HG02938 (cell line): ENCODE results near the gene TIMP3.
"Not testable (repeated sequence)": the region's sequence is repeated elsewhere in the genome, so short reads cannot be mapped to it uniquely, and the experiment has no call there.

Experiments used
- ATAC-seq: cut with Tn5 transposase; IDR thresholded peaks from one replicate; pipeline ENCODE4 v1.9.1; 2021; ENCODE audit warnings: mild to moderate bottlenecking, moderate library complexity; ENCODE audit not compliant: unreplicated experiment

The TIMP3 gene

DNA sequence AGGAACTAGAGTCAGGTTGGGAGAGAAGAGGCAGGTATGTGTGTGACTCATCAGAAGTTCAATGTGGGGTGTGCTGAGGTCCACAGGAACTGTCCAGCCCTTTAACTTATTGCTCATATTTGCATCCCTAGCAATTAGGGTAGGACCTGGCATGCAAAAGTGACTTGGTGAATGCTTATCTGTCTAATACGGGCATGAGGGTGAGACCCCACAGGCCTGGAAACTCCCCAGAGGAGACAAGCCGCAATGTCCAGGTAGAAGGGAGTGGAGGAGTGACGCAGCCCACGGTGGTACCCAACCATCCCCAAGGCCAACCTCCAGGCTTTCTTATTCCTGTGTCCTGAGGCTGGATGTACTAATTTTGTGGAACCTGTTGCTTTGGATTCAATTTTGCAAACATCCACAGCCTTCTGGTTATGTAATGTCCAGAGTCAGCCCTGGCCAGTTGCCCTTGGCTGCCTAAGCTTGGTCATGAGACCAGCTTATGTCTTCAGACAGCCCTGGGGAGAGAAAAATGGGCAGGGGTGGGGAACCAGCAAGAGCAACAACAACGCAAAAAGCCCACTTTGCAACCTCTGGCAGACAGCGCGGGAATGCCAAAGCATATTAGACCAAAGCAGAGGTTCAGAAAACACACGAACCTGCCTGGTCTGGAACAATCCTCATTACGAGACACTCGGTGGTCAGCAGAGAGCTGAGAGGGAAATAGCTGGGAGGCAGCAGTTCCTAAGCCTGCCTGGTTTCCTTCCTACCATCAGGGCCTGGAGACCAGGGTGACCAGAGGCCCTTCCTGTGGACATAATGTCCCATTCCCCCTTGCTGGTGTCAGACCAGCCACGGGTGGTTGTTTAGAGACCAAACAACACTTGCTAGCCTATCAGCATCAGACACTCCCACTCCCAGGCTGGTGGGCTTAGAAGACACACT is 49.3 kb downstream of the TIMP3 start:
- no peak for ATAC-seq

DNA sequence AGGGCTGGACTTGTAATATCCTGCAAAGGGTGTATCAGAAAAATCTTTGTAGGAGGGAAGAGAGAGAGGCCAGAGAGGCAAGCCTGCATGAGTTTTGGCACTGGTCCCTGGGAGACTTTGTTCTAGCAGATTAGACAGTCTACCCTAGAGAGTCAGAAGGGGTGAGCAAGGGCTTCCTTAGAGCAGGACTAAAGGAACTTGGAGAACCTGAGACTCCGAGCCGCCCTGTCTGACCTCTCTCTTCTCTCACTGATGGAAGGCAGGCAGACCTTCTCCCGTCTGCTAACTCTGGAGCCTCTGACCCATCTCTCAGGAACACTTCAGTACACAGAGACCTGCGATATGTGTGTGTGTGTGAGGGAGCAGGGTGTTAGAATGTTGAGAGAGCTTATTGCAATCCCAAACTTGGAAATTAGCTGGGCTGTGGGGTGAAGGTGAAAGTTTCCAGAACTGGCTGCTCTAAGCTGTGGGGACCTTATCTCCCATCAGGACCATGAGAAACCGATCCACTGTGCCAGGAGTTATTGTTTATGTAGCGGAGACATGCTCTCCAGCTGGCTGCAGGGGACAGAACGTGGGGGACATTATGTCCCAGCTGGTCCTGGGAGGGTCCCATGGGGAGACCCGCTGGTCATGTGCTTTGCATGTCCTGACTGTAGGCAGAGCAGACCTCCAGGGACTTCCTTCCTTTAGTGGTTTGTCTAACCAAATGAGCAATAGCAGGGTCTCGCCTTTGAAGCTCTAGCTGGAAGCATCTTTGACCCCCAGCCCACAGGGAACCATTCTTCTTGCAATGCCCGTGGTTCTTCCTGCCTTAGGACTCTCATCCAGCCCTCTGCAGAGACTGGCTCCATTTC is 51.1 kb downstream of the TIMP3 start:
- no peak for ATAC-seq

DNA sequence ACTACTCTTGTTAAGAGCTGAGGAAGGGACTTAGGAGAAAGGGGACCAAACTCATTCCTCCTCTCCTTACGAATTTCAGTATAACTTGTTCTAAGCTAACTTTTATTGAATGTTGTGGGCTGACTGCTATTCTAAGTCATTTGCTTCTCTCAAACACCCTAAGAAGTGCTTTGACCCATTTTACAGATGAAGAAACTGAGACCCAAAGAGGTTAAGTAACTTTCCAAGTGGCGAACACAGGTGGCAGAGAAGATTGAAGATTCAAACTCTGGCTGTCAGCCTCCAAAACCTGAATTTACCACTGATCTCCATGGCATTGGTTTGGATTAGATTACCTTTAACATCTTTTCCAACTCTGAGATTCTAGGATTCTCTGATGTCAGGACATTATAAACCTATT is 52.2 kb downstream of the TIMP3 start:
- no peak for ATAC-seq

DNA sequence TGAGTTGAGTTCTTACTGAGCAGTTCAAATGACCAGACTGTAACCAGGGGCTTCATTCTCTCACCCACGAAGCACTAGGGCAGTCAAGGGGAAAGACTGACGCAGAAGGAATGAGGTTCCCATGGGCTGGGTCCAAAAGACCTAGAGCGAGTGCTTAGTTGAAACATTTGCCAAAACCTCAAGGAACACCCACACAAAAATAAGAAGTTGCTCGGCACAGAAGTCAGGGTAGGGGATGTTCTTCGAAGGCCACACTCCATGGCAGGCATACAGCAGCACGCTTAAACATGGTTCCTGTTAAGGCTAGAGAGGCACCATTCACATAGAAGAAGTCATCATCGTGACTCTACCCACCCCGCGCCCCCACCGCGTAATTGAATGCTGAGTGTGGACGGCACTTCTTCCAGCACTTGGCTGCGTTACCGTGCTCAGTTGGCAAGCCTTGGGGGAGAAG is 52.9 kb downstream of the TIMP3 start:
- no peak for ATAC-seq

DNA sequence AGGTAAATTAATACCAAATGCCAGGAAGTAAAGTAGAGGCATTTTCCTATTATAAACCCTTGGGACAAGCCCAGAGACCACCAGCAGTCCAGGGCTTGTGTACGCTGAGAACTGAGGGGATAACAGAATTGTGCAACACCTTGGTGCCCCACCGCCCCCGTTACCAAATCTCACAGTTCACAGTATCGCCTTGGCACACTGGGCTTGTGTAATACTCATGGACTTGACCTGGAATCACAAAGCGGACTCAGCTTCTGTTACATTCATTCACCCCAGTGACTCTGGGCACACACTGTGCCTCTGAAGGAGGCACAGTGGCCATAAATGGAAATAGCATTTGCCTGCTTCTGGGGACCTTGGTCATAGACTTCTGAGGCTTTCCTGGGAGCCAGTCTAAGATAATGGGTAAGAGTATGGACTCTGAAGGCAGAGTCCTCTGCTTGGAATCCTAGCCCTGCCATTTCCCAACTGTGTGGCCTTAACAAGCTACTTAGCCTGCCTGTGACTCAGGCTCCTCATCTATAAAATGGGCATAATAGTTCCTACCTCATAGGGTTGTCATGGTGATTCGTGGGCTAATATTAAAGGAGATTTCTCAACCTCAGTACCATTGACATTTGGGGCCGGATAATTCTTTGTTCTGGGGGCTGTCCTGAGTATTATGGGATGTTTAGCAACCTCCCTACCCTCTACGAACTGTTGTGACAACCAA is 53.7 kb downstream of the TIMP3 start:
- ATAC-seq: no peak

DNA sequence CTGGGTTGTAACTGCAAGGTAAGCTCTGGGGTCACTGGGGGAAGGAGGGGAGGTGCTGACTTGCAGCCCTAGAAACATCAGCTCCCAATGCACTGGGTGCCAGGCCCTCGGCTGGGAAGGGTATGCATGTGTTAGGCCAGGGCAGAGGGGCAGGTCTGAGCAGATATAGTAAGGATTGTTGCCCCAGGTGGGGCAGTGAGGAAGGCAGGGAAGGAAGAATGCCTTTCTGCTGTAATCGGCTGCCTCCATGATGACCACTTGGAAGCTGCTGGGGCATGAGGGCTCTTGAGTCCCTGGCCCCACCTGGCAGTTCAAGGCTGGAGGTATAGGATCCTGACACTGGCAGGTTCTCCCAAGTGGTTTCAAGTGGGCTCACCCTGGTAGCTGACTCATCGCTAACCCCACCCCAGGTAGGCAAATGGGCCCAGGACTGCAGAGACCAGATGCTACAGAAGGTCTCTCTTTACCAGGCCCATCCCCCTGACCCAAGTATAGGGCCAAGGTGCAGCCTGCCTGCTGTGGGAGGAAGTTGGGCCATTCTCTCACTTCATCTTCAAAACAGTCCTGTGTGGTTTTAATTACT is 56.7 kb downstream of the TIMP3 start:
- ATAC-seq: no peak

DNA sequence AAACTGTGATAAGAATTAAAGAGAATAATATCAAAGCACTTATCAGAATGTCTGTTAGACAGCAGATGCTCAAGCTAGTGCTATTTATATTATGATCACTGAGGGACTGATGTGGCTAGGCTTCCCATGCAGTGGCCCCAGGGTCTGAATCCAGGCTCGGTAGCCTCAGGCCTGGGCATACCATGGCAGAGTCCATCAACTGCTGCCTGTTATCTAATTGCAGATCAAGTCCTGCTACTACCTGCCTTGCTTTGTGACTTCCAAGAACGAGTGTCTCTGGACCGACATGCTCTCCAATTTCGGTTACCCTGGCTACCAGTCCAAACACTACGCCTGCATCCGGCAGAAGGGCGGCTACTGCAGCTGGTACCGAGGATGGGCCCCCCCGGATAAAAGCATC is 57.5 kb downstream of the TIMP3 start:
- ATAC-seq: no peak

DNA sequence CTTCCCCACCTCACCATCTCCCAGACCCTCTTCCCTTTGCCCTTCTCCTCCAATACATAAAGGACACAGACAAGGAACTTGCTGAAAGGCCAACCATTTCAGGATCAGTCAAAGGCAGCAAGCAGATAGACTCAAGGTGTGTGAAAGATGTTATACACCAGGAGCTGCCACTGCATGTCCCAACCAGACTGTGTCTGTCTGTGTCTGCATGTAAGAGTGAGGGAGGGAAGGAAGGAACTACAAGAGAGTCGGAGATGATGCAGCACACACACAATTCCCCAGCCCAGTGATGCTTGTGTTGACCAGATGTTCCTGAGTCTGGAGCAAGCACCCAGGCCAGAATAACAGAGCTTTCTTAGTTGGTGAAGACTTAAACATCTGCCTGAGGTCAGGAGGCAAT is 58.2 kb downstream of the TIMP3 start:
- no peak for ATAC-seq

DNA sequence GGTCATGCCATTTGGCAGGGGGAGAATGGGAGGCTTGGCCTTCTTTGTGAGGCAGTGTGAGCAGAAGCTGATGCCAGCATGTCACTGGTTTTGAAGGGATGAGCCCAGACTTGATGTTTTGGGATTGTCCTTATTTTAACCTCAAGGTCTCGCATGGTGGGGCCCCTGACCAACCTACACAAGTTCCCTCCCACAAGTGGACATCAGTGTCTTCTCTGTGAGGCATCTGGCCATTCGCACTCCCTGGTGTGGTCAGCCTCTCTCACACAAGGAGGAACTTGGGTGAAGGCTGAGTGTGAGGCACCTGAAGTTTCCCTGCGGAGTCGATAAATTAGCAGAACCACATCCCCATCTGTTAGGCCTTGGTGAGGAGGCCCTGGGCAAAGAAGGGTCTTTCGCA is 59.8 kb downstream of the TIMP3 start:
- ATAC-seq: no peak

DNA sequence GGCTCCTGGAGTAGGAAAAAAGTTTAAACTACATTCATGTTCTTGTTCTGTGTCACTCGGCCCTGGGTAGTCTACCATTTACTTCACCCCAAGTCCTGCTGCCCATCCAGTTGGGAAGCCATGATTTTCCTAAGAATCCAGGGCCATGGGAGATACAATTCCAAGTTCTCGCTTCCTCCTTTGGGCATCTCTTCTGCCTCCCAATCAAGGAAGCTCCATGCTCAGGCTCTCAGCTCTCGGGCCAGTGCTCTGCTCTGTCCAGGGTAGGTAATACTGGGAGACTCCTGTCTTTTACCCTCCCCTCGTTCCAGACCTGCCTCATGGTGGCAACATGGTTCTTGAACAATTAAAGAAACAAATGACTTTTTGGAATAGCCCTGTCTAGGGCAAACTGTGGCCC is 60.6 kb downstream of the TIMP3 start:
- ATAC-seq: no peak

DNA sequence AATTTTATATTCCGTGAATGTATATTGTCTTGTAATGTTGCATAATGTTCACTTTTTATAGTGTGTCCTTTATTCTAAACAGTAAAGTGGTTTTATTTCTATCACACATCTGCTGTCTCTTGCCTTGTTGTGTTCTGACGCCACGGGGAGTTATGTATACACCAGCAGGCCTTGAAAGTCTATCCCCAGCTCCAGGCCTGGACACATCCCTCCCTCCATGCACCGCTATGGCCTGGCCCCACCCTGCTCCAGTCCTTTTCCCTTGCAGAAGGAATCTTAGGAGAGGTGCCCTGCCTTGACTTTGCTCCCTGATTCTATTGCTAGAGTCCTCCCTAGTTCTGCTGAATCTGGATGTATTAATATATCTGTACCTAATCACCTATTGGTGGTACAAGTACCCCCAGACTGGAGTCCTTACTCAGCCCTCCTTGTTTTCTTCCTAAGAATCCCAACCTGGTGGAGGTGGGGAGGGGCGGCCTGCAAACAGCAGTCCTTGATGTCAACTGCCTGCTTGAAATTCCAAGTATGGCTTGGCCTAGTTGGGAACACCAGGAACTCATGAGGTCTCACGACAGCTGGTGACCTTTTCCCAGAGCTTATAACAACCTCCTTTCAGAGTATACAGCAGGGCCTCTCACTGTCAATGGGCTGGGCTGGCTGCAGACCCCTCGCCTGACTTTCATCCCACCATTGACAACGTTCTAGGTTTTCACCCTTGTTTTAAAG is 61.6 kb downstream of the TIMP3 start:
- ATAC-seq: no peak

DNA sequence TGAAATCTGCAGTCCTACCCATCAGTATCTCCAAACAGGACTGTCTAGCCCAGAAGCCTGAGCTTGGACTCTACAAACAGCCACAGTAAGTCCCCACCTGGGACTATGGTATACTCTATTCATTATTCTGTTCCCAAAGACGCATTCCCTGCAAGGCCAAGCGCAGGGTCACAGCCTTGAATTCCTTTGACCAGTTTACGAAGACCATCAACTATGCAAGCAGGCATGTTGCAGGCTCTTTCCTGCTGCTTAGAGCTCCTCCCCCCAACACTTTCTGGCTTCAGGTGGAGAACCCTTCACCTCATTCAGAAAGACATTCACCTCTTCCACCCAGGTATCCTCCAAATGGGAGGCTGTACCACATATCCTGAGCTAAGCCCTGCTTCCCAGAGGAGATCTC is 62.5 kb downstream of the TIMP3 start:
- ATAC-seq: no peak

DNA sequence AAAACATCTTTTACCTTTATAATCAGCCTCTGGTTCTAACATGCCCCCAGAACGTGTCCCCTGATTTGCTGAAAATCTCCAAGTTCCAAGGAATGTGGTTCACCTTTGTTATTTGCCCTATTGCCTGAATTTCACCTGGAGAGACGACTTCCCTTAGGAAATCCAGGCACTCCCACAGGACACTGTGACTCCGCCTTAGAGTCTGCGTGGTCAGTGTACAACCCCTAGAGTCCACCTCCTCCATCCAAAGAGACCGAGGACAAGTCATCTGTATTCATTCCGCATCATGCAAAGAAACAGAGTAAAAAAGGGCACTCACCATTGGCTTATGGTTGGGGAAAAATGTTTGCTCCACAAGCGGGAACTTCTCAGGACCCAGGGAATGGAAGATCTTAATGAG is 63.1 kb downstream of the TIMP3 start:
- ATAC-seq: no peak

DNA sequence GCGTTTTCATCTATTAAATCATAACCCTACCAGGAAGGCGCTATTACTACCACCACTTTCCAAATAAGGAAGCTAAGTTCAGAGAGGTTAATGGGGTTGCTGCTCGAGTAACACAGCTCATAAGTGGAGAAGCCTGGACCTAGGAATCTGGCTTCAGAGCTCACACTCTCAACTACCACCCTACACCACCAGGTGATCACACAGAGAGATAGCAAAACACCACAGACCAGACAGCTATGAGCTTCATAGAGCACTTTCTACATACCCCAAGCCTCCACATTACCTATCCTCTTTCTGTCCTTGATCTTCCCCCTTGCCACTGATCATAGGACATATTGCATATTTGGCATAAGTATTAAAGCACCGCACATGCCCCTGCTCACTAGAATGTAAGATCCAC is 65.4 kb downstream of the TIMP3 start:
- ATAC-seq: no peak

DNA sequence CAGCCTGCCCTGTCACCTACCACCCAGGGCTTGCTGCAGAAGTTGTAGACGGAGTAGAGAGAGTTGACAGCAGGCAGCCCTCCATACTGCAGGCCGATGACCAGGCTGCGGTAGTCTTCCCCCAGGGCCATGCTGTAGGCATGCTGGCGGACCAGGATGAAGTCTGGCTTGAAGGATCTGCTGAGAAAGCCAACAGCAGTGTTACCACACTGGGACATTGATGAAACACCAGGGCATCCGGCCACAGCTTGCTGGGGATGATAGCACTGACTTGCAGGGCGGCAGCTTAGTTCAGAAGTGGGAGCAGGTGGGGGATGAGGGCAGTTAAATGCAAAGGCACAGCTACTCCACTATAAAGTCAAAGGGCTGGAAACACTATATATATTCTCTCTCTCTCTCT is 67.4 kb downstream of the TIMP3 start:
- ATAC-seq: no peak

DNA sequence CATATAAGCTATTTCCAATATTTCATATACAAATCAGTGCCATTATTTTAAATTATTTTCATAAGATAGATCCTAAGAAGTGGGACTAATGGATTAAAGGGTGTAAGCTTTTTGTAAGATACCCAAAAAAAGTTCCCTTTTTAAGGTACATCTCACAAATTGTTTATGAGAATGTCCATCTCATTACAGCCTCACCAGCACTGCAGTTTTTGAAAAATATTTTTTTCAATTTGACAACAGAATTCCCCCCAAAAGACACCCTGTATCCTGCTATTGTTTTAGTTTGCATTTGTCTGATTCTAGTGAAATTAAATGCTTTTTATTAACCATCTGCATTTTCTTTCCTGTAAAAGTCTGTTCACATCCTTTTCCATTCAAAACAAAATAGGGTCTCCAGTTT is 69.0 kb downstream of the TIMP3 start:
- no peak for ATAC-seq

DNA sequence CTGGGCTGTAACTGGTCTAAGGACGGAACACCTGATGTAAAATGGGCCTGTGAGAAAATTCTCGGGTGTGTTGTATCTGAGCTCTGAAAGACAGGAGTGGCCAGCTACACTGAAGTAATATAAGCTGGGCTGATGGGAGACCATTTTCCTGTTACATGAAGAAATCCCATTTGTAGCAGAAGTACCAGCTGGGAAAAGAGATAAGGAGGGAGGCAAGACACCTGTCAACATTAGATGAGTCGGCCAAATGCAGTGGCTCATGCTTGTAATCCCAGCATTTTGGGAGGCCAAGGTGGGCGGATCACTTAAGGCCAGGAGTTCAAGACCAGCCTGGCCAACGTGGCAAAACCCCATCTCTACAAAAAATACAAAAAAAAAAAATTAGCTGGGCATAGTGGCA is 72.1 kb downstream of the TIMP3 start:
- ATAC-seq: not testable (repeated sequence)

DNA sequence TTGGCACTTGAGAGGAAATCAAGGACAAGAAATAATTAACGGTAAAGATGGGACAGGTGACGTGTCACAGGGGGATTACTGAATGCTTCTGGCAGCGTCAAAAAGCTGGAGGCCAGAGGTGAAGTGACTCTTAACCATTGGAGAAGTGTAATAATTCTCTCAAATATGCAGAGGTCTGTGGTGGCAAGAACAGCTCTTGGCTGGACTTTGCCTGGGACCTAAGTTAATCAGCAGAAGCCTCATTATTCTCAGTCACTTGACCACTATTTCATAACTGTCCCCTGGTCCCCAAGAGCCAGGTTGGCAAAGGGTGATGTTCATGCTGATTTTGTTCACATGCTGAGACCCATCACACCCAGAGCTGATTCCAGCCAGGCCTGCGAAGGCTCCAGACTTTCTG is 72.9 kb downstream of the TIMP3 start:
- no peak for ATAC-seq

DNA sequence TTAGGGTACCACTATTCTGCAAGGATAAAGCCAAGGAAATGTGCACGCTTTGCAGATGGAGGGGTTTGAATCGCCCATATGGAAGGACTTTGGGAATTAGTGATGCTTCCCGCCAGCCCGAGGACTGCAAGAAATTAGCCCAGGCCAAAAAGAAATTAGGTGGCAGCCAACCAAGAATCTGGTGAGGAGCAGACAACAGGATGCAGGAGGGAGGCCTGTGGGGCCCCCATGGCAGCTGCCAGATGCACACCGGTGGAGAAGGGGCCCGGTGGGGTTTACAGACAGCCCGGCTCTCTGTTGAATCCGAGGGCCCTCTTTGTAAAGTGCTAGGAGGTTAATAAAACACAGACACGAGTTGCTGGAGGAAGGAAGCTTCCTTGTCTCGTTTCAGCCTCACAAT is 73.5 kb downstream of the TIMP3 start:
- ATAC-seq: no peak

DNA sequence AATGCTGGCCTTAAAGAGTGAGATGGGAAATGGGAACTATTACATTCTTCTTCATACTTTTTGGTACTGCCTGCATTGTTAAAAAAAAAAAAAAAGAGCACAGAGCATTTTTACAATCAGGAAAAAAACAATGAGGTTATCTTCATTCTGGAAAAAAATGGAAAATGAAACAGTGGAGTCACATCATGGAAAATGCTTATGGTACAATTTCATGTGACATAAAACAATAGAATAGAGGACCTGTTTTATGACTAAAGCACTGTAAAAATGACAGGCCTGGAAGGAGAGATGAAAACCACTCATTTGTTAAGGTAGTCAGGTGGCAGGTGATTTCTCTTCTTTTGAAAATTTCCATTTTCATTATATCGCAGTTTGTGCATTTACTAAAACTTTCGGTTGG is 75.0 kb downstream of the TIMP3 start:
- ATAC-seq: no peak
